Dedifferentiated amniotic fluid mesenchymal stem cell (primary cell): Measurements from ENCODE around the gene DCTD.

Experiments used
- DNase-seq: peaks from one replicate; pipeline ENCODE4 v3.0.0-alpha.2; 2016; ENCODE audit errors: extremely low spot score

Gene DCTD

DNA sequence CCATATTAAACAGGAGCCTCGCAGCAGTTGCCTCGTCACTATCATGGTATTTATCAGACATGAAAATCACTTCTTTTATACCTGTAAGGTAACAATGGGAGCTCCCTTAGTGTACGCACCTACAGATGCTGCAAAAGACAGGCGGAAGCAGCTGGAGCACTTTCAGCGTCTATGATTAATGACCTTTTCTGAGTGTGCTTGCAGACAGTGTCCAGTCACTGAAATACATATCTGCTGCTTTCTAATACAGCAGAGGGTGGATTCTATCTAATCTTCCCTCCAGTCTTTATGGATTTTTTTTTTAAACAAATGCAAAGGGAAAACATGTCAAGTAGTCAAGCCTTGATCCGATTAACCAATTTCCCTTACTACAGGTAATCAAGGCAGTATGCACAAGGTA, 24.1 kb downstream of the DCTD start:
- DNase-seq = no peak

DNA sequence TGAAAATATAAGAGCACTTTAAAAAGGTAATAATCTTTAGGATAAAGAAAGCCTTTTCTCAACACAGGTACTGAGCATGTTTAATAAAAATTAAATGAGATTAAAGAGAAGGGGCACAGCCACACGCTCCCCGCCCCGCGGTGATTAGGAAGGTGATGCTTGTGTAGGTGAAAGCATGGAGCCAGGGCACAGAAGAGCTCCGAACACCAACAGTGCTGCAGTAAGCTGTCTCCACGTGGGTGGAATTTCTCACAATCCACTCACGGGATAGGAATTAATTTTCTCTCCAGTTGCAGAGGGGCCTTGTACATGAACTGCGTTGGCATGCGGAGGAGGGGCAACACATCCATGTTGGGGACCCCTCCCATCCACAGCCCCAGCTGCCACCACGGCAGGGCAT, 27.0 kb downstream of the DCTD start:
- DNase-seq = no peak

DNA sequence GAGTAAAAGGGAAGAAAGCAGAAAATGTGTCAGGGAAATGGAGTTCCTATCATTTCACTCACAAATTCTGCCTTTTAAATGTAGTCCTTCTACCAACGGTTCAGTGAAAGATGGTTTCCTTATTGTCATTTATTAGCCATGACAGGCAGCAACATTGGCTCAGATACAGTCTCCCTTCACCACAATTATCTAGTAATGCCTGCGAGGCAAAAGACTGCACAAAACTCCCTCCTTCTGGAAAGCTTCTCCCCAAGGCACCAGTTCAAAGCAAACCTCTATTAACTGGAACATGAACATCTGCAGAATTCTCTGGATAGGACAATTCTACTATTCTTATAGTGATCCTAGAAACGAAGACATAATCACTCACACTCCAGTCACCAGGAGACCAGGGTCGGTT, 28.3 kb downstream of the DCTD start:
- no peak for DNase-seq

DNA sequence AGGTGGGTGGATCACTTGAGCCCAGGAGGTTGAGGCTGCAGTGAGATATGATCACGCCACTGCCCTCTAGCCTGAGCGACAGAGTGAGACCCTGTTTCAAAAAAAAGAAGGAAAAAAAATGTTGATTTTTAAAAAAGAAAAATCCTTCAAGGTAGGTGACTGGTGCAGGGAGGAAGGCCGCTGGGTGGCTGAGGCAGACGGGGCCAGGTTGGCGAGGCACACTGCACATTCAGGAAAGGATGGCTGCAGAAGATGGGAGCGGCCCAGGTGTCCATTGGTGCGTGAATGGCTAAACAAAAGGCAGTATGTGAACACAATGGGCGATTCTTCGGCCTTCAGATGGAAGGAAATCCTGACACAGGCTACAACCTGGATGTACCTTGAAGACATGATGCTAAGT, 30.4 kb downstream of the DCTD start:
- DNase-seq = no peak

DNA sequence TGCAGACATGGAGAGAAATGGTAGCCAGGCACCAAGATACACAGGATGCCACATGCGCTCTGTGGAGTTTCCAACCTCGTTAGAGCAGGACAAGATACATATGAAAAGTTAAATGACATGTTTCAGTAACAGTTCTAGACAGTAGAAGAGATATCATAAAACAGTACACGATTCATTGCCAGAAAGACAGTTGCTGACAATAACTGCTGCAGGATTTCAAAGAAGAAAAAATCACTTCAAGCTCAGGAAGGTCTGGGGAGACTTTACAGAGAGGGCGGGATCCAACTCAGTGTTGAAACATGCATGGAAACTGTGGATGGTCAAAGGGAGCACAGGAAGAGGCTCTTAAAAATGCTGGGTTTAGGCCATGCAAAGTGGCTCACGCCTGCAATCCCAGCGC, 31.0 kb downstream of the DCTD start:
- no peak for DNase-seq

DNA sequence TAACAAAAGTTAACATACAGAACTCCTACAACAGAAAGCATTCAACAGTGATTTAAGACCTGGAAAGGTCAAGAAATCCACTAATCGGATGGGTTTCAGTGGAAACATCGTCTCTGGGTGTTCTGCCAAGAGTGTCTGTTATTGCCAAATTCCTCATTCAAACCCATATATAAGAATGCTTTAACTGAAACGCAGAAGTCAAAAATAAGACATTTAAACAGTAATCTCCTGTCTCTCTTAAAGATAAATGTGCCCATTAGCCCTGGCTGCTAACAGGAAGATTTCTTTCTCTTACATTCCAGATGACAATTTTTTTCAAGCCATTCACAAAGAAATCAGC, 31.5 kb downstream of the DCTD start:
- no peak for DNase-seq

DNA sequence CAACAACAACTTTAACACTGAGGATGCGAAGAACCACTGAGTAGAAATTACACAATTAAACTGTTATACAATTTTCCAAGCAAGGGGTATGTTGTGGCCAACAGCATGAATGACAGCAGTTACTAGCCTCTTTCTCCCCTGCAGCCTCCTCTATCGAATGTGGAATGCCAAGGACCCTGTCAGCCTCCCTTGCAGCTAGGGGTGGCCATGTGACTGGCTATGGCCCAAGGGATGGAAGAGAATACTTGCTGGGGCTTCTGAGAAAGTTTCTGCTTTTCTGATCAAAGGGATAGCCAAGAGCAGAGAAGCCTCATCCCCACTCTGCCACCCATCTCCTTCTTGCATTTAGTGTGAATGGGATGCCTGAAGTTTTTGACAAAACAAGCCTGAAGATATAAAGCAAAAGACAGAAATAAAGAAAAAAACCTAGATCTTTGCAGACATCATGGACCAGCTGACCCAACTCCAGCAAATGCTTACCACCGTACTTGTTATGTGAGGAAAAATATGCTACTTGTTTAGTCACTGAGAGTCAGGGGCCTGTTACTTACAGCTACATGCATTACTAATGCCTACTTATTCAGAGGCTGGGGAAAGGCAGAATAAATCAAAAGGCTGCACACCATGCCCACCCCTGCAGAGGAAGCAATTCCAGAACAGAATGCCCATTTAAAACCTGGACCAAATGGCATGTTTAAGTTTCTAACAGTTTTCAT, 32.0 kb downstream of the DCTD start:
- no peak for DNase-seq

DNA sequence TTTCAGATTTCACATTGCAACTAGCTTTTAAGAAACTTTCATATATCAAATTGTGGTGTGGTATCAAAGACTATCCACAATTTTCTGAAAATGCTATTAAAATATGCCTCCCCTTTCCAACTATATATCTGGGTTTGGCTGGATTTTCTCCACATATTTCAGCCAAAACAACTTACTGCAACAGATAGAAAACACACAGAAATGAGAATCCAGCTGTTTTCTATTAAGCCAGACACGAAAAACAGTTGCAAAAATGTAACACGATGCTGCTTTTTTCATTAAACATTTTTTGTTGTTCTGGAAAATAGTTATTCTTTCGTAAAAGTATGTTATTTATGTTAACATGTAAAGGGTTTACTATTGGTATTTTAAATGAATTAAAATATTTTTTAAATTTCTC, 33.1 kb downstream of the DCTD start:
- DNase-seq = peak; percentile 84

DNA sequence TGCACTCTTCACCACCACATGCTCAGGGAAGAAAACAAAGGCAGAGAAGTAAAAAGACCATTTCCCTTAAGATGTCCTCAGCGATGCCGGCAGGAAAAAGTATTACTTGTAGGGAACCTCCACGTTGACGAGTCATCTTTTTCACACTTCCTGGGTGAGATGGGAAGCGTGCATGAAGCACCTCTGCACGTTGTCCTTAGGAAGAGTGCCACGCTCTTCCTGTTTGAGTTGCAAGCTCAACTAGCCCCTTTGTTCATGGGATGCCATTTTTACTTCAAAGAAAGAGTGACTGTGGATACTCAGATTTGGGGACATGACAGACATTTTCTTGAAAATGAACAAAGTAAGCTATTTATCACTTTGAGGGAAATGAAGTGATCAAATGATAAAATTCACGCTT, 33.8 kb downstream of the DCTD start:
- no peak for DNase-seq

DNA sequence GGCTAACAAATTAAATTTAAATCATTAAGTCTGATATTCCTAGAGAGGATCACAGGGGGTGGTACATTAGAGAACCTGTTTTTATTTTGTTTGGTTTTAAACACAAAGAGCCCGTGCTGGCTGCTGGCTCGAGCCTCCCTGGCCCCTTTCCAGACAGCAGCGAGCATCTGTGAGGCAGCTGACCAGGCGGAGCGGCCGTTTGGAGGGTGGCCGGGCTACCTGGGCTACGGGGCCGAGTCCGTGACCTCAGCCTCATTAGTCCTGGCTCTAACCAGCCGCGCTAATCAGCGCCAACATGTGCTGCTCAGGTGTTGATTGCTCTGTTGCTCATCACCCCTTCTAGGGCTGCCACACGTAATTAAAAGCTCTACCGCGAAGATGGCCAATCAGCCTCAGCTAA, 35.3 kb downstream of the DCTD start:
- DNase-seq = no peak

DNA sequence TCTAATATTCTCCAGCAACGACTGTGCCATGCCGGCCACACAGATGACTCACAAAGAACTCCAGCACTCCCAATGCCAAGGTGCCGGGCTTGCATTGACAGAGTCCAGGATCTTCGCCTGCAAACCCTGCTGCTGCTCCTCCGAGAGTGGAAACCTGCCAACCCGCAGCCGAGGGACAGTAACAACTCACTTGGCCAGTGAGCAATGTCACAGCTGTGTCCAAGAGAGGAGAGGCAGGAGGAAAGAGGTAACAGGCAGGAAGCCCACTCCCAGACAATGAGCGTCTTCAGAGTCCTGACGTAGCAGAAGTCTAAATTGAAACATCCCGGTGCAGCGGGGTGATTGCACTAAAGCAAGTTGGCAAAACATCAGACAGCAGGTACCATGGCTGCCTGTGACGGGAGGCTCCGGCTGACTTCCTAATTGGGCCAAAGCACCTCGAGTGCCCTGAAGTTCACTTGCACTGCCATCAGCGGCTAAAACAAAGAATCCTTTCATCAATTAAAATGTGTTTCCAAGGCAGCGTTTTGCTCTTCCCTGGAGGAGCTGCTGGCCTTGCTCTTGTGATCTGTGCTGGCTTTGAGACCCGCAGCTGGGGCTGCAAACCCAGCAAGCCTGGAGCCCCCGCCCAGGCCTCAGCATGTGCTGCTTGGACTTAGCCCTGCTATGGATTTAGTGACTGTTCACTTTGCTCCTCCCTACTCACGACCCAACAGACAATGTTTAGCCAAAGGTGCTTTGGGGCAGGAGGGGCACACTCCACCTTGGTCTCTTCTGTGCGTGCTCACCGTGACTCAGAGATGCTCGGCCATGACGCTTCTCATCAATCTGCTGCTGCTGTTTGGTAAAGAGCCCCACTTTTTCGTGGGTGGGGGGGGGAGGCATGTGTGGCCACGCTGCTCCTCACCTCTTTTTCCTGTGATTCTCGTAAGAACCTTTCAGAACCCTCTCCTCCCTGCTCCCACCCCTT, 36.5 kb downstream of the DCTD start:
- DNase-seq = no peak

DNA sequence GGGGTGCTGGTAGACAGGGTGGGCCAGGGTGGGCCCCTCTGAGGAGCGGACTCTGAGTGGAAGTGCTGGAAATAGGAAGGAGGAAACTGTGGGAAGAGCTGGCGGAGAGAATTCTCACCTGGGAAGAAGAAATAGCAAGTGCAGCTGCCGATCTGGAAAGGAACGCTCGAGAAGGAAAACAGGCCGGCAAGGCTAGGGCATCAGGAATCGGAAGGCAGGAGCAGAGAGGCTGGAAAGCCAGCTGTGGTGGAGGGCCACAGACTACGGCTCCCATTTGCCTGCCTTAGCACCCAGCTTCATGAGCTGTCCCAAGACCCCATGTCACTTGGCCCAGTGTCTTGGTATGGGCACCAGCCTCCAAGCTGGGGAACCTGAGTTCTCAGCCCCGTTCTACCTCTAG, 37.3 kb downstream of the DCTD start:
- no peak for DNase-seq

DNA sequence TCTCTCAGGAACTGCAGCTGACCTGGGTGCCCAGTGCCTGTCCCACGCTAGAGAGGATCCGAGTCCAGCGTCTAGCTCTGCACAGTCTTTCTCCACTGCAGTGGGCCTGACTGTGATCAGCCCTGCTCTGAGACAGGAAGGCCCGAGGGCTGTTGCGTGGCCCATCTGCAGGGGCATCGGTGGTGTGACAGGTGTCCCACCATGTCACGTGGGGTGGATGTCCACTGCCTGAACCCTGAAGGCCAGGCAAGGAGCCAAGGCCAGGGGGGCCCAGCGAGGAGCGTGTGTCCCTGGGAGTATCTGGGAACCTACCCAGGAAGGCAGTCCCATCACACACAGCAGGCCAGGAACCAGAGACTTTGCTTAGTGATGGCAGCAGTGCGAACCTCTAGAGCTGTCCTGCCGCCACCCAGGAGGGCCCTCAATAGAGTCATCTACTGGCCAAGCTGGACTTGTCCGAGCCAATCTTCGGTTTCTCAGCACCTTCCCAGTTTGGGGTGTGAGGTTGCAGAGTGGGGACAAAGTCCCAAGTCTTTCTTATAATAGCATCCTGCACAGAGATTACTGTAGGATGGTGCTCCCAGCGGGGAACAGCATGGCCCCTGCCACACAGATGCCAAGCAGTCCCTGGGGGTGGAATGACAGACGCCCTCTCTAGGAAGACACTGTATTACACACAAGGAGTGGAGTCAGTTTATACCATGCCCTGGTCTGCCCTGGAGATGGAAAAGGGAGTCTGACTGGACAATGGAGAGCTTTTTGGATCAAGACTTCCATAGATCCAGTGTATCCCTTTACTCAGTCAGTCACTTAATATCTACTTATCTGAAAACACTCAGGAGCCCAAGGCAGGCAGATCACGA, 38.3 kb downstream of the DCTD start:
- DNase-seq = no peak

DNA sequence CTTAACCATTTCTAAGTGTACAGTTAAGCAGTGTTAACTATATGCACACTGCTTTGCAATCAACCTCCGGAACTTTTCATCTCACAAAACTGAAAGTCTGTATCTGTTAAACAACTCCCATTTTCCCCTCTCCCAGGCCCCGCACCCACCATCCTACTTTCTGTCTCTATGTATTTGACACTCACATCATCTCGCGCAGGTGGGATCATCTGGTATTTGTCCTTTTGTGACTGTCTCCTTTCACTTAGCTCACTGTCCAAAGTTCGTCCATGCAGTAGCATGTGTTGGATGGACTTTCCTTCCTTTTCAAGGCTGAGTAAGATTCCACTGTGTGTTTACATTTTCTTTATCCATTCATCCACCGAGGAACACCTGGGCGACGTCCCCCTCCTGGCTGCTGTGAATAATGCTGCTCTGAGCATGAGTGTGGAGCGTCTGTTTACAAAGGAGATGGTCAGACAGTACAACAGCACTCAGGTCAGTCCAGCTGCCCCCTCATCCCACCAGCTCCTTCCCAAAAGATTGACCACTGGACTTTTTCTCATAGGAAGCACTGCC, 39.8 kb downstream of the DCTD start:
- DNase-seq = no peak

DNA sequence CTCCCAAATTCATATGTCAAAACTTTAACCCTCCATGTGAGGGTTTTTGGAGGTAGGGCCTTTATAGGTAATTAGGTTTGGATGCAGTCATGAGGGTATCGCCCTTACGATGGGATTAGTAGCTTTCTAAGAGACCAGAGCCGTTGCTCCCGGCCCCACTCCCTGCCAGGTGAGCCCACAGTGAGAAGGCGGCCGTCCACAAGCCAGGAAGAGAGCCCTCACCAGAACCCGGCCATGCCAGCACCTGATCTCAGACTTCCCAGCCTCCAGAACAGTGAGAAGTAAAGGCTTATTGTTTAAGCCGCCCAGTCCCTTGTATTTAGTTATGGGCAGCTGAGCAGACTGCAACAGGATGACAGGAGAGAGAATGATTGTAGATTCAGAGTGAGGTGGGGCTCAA, 40.8 kb downstream of the DCTD start:
- DNase-seq = no peak

DNA sequence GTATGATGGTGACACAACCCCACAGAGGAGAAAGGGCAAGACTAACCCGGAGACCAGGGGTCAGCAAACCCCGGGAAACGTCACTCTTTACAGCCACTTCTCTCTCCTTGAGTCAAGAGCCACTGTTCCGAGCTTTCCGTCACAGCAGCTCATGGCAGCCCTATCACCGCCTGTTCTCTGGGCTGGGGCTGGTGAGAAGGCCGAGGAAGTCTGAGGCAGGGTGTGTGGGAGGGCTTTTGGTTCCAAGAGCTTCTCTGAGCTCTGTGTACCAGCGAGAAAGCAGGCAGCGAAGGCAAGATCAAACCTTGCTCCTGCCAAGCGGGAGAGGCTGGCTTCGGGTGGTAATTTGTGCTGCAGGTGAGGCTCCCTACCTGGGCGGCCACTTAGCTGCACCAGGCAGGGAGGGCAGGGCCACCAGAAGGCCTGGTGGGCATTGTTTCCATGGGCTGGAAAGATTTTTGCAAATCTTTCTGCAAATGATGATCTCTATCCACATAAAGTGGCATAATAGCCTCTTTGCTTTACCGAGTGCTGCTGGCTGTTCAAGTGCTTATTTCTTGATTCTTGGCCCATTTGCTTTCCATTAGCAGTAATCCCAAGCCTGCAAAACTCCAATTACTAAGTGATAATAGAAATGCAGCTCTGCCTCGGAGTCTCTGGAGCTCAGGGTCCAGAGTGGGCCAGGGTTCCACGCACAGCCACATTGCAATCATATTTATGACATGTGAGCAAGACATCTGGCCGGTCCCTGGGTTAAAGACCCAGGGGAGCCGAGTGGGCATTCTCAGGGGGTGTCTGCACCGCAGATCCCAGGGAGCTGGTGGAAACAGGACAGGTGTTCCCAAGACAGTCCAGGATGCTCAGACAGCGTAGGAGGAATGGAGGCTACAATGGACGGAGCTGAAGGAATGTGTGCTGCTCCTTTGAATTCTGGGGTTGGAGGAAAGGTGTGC, 41.5 kb downstream of the DCTD start:
- no peak for DNase-seq

DNA sequence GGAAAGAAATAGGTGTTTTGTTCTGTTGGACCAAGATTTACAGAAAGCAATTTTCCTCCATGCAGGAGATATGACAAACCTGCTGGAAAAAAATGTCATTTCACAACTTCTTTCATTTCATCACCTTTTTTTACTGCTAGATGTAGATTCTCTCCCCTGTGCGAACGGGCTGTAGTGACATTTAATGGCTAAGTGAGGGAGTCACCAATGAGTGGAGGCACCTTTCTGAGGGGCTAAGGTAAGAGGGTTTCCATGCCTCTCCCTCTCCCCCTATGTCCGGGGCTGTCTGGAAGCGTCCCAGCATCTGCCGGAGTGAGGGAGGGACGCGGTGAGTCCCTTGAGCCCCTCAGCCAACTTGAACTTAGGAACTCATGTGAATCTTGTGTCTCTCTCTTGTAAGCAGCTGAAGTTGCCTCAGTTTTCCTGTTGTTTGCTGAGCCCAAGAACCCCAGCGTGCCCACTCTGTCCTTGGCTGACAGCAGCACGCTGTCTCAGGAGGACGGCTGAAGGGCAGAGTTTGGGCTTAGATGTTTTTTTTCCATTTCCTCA, 42.3 kb downstream of the DCTD start:
- DNase-seq = no peak

DNA sequence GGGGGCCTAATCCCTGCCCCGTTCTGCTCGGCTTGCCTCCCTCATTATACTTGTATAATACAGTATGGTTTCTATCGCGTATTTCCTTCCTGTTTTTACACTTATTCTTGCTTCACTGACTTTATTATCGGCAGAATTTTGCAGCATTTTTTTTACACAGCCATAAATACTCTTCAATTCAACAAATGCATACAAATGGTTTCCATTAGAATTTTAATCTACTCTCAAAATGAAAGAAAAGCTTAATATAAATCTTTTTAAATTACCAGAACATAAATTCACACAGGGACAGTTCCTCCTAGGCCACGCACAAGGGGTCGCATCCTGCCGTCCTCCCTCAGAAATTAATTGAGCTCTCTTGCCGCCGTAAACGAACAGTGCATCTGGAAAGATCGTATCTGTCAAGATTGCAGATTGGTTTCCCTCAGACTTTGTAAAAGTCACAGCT, 42.9 kb downstream of the DCTD start:
- DNase-seq = no peak

DNA sequence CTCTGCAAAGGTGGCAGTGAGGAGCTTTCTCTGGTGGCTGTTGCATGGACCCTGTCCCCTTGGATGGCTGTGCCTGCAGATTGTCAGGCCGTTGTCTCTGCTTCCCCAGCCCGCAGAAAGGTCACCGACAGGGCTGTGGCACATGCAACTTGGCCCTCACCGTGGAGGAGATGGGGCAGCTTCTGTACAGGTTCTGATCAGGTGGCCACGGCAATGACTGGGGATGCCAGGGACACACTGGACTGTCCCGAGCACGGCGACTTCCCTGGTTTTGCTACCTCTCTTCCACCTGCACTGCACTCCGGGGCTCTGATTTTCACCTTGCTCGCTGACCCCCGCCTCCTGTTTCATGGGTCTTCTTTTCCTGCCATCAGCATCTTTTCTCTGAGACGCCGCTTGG, 43.5 kb downstream of the DCTD start:
- no peak for DNase-seq

DNA sequence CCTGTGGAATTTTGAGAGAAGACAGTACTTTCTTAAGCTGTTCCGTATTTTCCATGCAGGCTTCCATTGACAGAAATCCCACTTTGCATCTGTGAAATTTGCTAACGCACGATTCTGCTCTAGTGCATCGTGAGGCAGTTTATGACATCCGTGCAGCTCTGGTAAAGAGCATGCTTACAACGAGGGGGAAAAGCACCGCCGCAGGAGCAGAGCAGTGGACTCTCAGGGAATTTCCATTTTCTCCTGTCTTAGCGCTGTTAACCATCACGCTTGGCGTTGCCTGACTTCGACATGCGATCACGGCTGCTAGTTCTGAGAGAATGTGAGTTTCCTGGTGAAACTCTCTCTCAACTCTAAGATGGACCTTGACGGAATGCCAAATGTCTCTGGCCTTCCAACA, 43.9 kb downstream of the DCTD start:
- no peak for DNase-seq

DNA sequence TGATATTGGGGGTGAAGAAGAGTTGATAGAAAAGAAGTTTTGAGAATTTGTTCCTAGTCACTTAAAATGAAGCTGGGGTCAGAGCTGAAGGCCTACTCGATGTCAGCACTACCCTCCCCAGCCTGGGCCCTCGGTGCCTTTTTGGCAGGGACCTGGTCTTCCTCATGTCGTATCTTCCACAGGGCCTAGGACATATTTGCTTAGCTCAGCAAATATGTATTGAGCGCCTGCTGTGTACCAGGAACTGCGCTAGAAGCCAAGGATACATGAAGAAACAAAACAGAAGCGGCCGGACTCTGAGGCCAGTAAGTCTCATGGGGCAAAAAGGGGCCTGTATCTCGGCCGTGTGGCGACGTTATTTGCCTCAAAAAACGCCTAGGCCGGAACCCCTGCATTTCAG, 44.3 kb downstream of the DCTD start:
- DNase-seq = no peak
